Mononuclear cell (primary cell): Measurements from ENCODE around the gene PDCL2. TPM values are rescaled to one million over a fixed set of nuclear protein-coding genes. Genes with fewer than 3 reads are reported as not detected.
"Not testable (repeated sequence)": the region's sequence is repeated elsewhere in the genome, so short reads cannot be mapped to it uniquely, and the experiment has no call there.

Source experiments
- H3K27me3 ChIP-seq: 2 replicates; pipeline ENCODE4 v1.6.0; 2011; ENCODE audit warnings: low read length, control low read depth; ENCODE audit not compliant: insufficient read depth
- H3K4me1 ChIP-seq: 2 replicates; pipeline ENCODE4 v1.5.1; 2011; ENCODE audit warnings: mild to moderate bottlenecking, low read length, control low read depth; ENCODE audit not compliant: insufficient read depth
- H3K4me3 ChIP-seq: 2 replicates; pipeline ENCODE4 v1.5.1; 2011; ENCODE audit warnings: mild to moderate bottlenecking, low read length, moderate library complexity
- H3K9me3 ChIP-seq: 2 replicates; pipeline ENCODE4 v1.5.1; 2011; ENCODE audit warnings: low read depth, mild to moderate bottlenecking, control low read depth, low read length
- total RNA-seq: library from RNA; depleted of rRNA; stranded (reverse); fragments of >200 nt; gene quantifications from one replicate; pipeline ENCODE4 v1.2.3, GENCODE V29; 2012

Gene PDCL2
- total RNA-seq, 1 donor: not detected

DNA sequence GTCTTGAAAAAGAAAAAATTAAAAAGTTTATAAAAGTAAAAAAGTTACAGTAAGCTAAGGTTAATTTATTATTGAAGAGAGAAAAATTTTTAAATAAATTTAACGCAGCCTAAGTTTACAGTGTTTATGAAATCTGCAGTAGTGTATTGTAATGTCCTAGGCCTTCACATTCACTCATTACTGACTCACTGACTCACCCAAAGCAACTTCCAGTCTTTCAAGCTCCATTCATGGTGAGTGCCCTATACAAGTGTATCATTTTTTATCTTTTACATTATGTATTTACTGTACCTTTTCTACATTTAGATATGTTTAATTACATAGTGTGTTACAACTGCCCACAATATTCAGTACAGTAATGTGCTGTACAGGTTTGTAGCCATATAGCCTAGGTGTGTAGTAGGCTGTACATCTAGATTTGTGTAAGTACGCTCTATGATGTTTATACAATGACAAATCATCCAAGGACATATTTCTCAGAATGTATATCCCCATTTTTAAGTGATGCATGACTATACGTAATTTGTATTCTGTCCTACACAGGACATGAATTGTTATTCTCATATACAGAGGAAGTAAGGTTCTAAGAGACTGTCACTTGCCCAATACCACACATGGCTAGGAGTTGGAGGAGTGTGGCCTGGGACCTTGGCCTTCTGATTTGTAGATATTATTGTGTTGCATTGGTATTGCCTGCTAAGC, 19.5 kb upstream of the PDCL2 start:
- Histone ChIP-seq H3K4me1 (no peaks in the 10 kb centered on the region), H3K4me3 (no peak overlapping the region), H3K27me3 (no peaks in the 10 kb centered on the region), H3K9me3 (no peaks in the 10 kb centered on the region)

DNA sequence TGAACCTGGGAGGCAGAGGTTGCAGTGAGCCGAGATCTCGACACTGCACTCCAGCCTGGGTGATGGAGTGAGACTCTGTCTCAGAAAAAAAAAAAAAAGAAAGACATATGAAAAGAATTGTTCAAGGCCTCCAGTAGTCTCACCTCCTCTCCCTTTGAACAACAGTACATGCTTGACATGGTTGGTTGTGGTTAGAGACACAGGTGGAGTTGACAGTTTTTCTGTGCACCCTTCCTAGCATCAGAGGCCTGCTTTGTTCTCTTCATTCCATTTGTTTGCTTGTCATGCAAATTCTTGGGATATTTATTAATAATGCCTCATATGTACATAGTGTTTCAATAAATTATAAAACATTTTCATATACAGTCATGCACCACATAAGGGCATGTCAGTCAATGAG, 18.3 kb upstream of the PDCL2 start:
- no peaks in the 10 kb centered on the region for H3K27me3 ChIP-seq
- no peaks in the 10 kb centered on the region for H3K9me3 ChIP-seq
- no peaks in the 10 kb centered on the region for H3K4me1 ChIP-seq
- no peak overlapping the region for H3K4me3 ChIP-seq

DNA sequence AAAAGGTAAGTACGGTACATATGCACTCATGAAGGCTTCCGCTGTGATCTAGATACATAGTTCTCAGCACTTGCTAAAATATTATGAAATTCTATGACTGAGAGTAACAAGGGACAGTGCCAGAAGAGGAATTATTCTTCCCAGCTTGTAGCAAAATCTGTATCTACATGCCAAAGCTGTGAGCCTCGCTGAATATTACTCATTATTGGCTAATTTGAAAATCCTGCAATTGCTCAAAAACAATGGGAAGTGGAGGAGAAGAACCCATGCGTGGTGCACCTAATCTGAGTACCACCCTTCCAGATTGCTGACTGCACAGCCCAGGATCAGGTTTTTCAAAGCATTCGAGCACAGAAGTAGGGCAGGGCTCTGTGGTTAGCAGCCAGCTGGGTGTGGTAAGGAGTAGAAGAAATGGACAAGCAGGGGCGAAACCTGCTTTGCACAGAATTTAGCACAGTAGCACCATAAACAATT, 17.4 kb upstream of the PDCL2 start:
- Histone ChIP-seq H3K27me3 (peaks cover 2% of the 10 kb centered on the region), H3K9me3 (no peaks in the 10 kb centered on the region), H3K4me1 (no peaks in the 10 kb centered on the region), H3K4me3 (no peak overlapping the region)

DNA sequence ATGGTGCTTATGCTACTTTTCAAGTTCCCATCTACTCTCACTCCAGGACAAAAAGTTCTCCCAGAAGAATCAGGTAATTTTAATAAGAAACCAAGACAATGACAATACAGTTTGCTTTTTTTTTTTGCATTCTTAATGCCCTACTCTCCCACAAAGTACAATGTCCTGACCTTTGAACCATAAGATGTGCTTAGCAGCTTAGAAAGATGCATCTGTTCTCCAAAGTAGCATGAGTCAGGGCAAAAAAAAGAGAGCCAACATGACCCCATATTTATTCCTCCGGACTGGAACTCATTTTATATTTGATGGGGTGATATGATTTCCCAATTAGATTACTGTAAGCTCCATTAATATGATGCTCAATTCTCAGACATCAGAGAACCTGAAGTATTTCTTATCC, 16.5 kb upstream of the PDCL2 start:
- H3K9me3 ChIP-seq: no peaks in the 10 kb centered on the region
- no peak overlapping the region for H3K4me3 ChIP-seq
- H3K4me1 ChIP-seq: no peaks in the 10 kb centered on the region
- H3K27me3 ChIP-seq: peaks cover 2% of the 10 kb centered on the region

DNA sequence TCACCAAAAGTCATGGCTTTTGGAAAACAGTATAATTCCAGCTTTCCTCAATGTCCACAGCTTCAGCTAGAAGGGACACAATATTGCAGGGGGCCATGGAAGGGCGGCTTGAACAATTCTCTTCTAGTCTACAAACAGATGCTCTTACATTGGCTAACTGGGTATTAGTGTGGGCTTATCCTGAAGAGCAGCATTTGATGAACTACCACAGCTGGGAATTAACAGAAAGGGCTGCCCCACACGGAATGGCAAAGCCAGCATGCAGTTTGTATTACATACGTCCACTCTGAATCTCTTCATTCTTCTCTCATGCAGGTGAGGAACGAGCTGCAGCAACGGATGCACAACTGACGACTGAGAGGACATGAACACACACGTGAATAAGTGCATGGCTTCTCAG, 13.0 kb upstream of the PDCL2 start:
- Histone ChIP-seq H3K4me3 (no peak overlapping the region), H3K9me3 (no peaks in the 10 kb centered on the region), H3K27me3 (peaks cover 2% of the 10 kb centered on the region), H3K4me1 (no peaks in the 10 kb centered on the region)

DNA sequence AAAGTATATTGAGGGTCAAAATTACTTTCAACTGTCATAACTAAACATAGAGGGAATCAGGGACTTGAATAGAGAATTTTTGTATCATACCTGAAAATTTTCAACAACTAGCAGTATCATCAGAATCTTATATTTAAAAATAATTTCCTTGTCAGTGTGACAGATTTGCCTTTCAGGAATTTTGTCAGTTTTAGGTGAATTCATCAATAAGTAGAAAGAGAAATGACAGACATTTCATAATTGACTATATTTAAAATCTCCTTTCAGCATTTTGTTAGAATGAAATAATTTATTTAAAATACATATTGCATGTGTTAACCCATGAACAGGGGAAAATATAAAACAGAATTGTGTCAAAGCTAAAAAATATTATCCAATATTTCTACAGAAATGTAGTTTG, 8.6 kb upstream of the PDCL2 start:
- no peak overlapping the region for H3K4me3 ChIP-seq
- no peaks in the 10 kb centered on the region for H3K9me3 ChIP-seq
- peaks cover 8% of the 10 kb centered on the region for H3K27me3 ChIP-seq
- H3K4me1 ChIP-seq: no peaks in the 10 kb centered on the region

DNA sequence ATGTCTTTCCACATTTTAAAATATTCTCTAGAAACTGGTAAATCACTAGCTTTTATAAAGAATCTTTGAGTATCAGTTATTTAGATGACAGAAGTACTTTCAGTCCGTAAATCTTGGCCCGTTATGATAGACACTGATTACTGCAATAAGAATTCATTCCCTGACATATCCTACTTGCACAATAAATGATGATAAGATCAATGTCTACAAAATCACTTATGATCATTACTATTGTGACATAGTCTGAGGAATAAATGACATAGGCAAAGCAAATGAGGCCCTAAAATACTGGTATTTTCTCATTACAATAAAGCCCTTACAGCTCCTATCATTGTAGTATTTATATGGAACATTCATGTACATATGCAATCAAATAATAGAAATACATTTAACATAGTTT, 6.6 kb upstream of the PDCL2 start:
- H3K27me3 ChIP-seq: peaks cover 6% of the 10 kb centered on the region
- H3K9me3 ChIP-seq: no peaks in the 10 kb centered on the region
- H3K4me1 ChIP-seq: no peaks in the 10 kb centered on the region
- H3K4me3 ChIP-seq: no peak overlapping the region

DNA sequence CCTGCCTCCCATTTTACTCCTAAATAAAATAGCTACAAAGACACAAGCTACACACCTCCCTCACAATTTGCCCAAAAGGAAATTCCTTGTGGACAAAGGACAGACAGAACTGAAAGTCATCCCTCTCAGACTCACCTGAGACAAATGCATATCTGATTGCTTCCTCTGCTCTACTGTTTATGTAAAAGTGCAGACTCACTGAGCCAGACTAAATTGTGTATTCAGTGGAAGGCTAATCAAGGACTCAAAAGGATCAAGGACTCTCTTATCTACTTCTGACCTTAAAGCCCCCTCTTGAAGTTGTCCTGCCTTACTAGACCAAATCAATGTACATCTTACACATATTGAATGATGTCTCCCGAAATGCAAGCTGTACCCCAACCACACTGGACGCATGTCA, 3.9 kb downstream of the PDCL2 start:
- Histone ChIP-seq H3K4me1 (no peaks in the 10 kb centered on the region), H3K4me3 (no peak overlapping the region), H3K9me3 (no peaks in the 10 kb centered on the region), H3K27me3 (peaks cover 4% of the 10 kb centered on the region)

DNA sequence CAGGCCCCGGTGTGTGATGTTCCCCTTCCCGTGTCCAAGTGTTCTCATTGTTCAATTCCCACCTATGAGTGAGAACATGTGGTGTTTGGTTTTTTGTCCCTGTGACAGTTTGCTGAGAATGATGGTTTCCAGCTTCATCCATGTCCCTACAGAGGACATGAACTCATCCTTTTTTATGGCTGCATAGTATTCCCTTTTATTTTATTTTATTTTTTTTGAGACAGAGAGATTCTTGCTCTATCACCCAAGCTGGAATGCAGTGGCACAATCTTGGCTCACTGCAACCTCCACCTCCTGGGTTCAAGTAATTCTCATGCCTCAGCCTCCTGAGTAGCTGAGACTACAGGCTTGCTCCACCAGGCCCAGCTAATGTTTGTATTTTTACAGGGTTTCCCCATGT, 9.3 kb downstream of the PDCL2 start:
- H3K27me3 ChIP-seq, H3K4me3 ChIP-seq, H3K9me3 ChIP-seq, H3K4me1 ChIP-seq: not testable (repeated sequence)

DNA sequence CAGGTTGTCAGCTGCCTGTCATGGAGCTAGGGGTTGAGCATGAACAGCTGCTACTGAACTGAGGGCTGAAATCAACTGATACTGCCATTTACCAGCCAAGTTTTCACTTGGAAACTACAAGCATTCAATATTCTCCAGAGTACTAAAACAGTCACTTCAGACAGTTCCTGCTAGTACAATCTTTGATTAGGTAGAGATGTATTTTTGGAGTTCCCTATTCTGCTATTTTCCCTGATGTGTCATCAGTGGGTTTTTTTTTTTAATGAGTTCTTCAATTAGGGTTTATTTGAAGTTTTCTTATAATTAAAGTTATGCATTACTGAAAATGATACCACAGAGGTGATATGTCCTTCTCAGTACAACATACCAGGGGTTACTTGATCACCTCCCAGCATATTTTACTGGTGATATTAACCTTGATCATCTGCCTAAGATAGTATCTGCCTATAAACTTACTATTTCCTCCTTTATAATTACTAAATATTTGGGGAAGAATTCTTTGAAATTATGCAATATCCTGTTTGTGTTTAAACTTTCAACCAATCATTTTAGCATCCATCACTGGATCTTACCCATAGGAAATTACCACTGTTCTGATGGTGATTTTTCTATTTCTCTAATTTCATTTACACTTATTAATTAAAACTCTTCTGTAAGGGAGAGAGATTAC, 13.6 kb downstream of the PDCL2 start:
- no peak overlapping the region for H3K4me3 ChIP-seq
- no peaks in the 10 kb centered on the region for H3K27me3 ChIP-seq
- H3K9me3 ChIP-seq: peaks cover 13% of the 10 kb centered on the region
- H3K4me1 ChIP-seq: no peaks in the 10 kb centered on the region

DNA sequence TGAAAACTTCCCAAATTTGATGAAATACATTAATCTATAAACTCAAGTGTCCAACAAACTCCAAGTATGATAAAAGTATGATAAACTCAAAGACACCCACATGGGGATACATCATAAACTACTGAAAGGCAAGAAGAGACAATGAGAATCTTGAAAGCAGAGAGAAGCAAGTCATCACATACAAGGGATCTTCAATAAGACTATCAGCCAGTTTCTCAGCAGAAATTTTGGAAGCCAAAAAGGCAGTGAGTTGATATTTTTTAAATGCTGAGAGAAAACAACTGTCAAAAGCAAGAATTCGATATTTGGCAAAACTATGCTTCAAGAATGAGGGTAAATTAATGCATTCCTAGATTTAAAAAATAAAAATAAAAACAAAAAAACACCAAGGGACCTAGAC, 16.5 kb downstream of the PDCL2 start:
- H3K4me1 ChIP-seq: no peaks in the 10 kb centered on the region

DNA sequence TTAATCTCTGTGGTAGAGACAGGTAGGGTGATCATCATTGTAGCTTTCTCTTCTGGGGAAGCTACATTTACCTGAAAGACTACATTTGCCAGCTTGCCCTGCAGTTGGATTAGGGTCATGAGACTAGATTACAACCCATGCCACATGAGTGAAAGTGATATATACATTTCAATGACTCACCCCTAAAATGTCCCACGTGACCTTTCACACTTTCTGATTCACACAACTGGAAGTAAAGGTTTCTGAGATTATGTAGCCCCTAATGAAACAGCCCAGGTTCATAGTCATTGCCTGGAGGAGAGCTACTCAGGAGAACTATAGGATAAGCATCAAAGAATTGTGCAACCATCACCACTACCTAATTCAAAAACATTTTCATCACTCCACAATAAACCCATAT, 17.8 kb downstream of the PDCL2 start:
- Histone ChIP-seq H3K4me1 (no peaks in the 10 kb centered on the region), H3K4me3 (no peak overlapping the region), H3K9me3 (peaks cover 13% of the 10 kb centered on the region), H3K27me3 (no peaks in the 10 kb centered on the region)

More for the DNA sequence above, 16.5 kb downstream of the PDCL2 start:
- no peaks in the 10 kb centered on the region for H3K27me3 ChIP-seq
- peaks cover 13% of the 10 kb centered on the region for H3K9me3 ChIP-seq
- H3K4me3 ChIP-seq: no peak overlapping the region

DNA sequence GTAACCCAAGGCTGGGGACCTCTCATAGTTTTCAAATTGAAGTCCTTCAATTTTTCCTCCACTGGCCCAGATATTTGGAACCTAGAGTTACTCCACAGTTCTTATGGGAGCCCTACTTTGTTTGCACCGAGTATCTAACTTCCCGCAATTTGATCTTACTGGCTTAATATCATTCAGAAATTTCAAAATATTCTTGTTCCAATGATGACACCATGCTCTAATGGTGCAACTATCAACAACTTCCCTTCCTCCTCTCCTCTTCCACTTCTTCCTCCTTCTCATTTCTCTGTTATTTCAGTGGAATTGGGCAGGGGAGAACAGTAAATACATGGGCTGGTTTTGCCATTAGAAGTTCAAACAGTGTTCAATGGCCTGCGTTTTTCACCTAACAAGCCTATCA, 20.2 kb downstream of the PDCL2 start:
- H3K9me3 ChIP-seq: peaks cover 13% of the 10 kb centered on the region
- no peaks in the 10 kb centered on the region for H3K27me3 ChIP-seq
- H3K4me1 ChIP-seq: no peaks in the 10 kb centered on the region
- no peak overlapping the region for H3K4me3 ChIP-seq

DNA sequence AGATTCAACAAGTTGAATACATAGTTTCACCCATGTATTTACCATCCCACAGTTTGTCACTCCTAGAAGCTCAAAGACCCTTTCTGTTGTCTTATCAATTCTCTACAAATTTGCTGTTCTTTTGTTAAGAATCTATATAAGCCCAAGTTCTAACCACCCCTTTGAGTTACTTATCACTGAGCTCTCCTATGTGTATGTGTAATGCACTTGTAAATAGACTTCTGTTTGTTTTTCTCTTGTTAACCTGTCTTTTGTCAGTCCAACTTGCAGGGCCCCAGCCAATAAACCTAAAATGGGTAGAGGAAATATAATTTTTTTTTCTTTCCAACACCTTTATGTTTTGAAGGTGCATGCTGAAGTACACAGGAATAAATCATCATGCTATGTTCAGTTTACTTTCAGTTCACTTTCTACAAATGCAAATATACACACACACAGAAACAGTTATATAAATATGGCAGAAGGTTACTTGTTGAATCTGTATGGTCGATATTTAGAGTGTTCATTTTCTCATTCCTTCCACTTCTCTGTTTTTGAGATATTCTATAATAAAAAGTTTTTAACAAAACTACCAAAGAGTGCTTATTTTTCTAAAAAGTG, 23.0 kb downstream of the PDCL2 start:
- Histone ChIP-seq H3K4me3 (no peak overlapping the region), H3K9me3 (no peaks in the 10 kb centered on the region), H3K27me3 (no peaks in the 10 kb centered on the region), H3K4me1 (no peaks in the 10 kb centered on the region)

DNA sequence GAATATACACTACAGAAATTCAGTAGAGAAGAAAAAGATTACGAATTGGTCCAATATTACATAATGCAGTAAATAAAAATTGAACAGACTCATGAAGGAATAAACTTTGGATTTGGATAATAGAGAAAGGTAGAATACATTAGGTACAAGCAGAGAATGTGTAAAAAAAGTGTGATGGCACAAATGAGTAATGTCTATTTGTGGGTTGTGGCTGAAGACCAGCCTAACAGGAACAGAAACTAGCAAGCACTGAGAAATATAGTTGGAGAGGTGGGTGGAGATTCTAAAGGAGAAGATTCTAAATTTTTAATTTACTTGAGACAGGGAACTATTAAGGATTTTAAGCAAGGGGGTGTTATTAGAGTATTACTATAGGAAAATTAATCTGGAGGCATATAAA, 30.2 kb downstream of the PDCL2 start:
- H3K4me3 ChIP-seq: no peak overlapping the region
- no peaks in the 10 kb centered on the region for H3K9me3 ChIP-seq
- no peaks in the 10 kb centered on the region for H3K4me1 ChIP-seq
- no peaks in the 10 kb centered on the region for H3K27me3 ChIP-seq

DNA sequence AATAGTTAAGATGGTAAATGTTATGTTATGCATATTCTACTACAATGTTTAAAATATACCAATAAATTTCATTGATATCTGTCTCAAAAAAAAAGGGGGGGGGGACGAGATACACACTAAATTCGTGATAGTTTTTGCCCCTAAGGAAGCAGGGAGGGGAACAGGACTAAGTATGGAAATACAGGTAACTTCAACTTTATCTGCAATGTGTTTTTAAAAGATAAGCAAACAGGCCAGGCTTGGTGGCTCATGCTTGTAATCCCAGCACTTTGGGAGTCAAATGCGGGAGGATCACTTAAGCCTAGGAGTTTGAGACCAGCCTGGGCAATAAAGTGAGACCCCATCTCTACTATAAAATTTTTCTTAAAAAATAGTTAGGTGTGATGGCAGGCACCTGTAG, 31.9 kb downstream of the PDCL2 start:
- Histone ChIP-seq H3K4me1 (no peaks in the 10 kb centered on the region), H3K4me3 (no peak overlapping the region), H3K9me3 (no peaks in the 10 kb centered on the region), H3K27me3 (no peaks in the 10 kb centered on the region)
